Superior temporal gyrus (tissue), 1 donor: Measurements from ENCODE around the gene SDSL.

ENCODE experiments used
- DNase-seq: peaks from one replicate; pipeline ENCODE4 v3.0.0-alpha.2; 2016; ENCODE audit errors: extremely low spot score

SDSL gene

GRCh38 chr12:113480336-113480971 lies 58.3 kb downstream of the SDSL start:
- DNase-seq = no peak

- no peak for DNase-seq
Observed at GRCh38 chr12:113482334-113482733, 60.2 kb downstream of the SDSL start.

- DNase-seq = no peak
Observed at GRCh38 chr12:113485330-113485729, 63.1 kb downstream of the SDSL start.

GRCh38 chr12:113486722-113487121 lies 64.5 kb downstream of the SDSL start:
- no peak for DNase-seq
